ENCODE data around the gene GABPB1. TPM values are rescaled to one million over a fixed set of nuclear protein-coding genes. Genes with fewer than 3 reads are reported as not detected.

Gene GABPB1
- total RNA-seq, 2 experiments from 2014 or later: 23.9 to 26.7 TPM

Other genes starting within 250 kb of the GABPB1 start
- gene ATP8B4, start 236.0 kb downstream of the GABPB1 start, total RNA-seq: 10 to 100 TPM; 25.0 to 30.3 TPM
- 1 to 10 TPM; 8.8 to 9.6 TPM for gene SLC27A2, start 173.0 kb downstream of the GABPB1 start, total RNA-seq
- gene HDC, start 89.5 kb downstream of the GABPB1 start, total RNA-seq: under 1 TPM in 1 of 2 experiments, not detected in 1; 0.22 TPM
- gene USP8, start 69.2 kb upstream of the GABPB1 start, total RNA-seq: 10 to 100 TPM; 58.0 to 59.4 TPM
- gene USP50, start 191.5 kb upstream of the GABPB1 start, total RNA-seq: under 1 TPM in 1 of 2 experiments, not detected in 1; 0.54 TPM

All from activated naive CD8-positive, alpha-beta T cell treated with anti-CD3 and anti-CD28 coated beads, Interleukin-2, amount 10 ng/mL, durations not matched to agents 7 days and 5 days (primary cell).